Karpas-422 (cell line): ENCODE measurements around the gene DIAPH3. TPM values are rescaled to one million over a fixed set of nuclear protein-coding genes. Genes with fewer than 3 reads are reported as not detected.

Experiments
- DNase-seq: peaks from one replicate; pipeline ENCODE4 v3.0.0-alpha.2; 2015
- H2AFZ ChIP-seq: fragments of 200-600 bp; sonication (generic); 2 replicates; pipeline ENCODE4 v1.6.1; 2014; ENCODE audit warnings: antibody characterized with exemption, low read length, mixed read lengths
- H3K27ac ChIP-seq: fragments of 200-600 bp; sonication (generic); 2 replicates; pipeline ENCODE4 v1.5.1; 2014; ENCODE audit warnings: mild to moderate bottlenecking, low read length, moderate library complexity
- H3K27me3 ChIP-seq: fragments of 200-600 bp; sonication (generic); 2 replicates; pipeline ENCODE4 v1.6.1; 2014; ENCODE audit warnings: low read length, mixed read lengths
- H3K36me3 ChIP-seq: fragments of 200-600 bp; sonication (generic); 2 replicates; pipeline ENCODE4 v1.6.1; 2014; ENCODE audit warnings: low read length, mixed read lengths; ENCODE audit not compliant: insufficient read depth
- H3K4me1 ChIP-seq: fragments of 200-600 bp; sonication (generic); 2 replicates; pipeline ENCODE4 v1.6.1; 2014; ENCODE audit warnings: mild to moderate bottlenecking, low read length, mixed read lengths
- H3K4me2 ChIP-seq: fragments of 200-600 bp; sonication (generic); 2 replicates; pipeline ENCODE4 v1.6.1; 2014; ENCODE audit warnings: low read length, low read depth, mild to moderate bottlenecking; ENCODE audit not compliant: poor library complexity, severe bottlenecking
- H3K4me3 ChIP-seq: fragments of 200-600 bp; sonication (generic); 2 replicates; pipeline ENCODE4 v1.5.1; 2014; ENCODE audit warnings: mild to moderate bottlenecking, antibody characterized with exemption, low read length, mixed read lengths
- H3K79me2 ChIP-seq: fragments of 200-600 bp; sonication (generic); 2 replicates; pipeline ENCODE4 v1.6.1; 2014; ENCODE audit warnings: mild to moderate bottlenecking, low read length, mixed read lengths
- H3K9ac ChIP-seq: fragments of 200-600 bp; sonication (generic); 2 replicates; pipeline ENCODE4 v1.6.0; 2014; ENCODE audit warnings: low read length
- H3K9me2 ChIP-seq: fragments of 200-600 bp; sonication (generic), shearing (Covaris generic); replicated peaks from 2 replicates; pipeline ENCODE4 v1.6.0; 2014; ENCODE audit warnings: mild to moderate bottlenecking, low read length, moderate library complexity; ENCODE audit not compliant: insufficient read depth
- H3K9me3 ChIP-seq: fragments of 300-700, 200-600 bp; sonication (generic); 2 replicates; pipeline ENCODE4 v1.6.1; 2014; ENCODE audit warnings: low read length, mixed read lengths
- H4K20me1 ChIP-seq: fragments of 200-600 bp; sonication (generic); 2 replicates; pipeline ENCODE4 v1.6.1; 2014; ENCODE audit warnings: mild to moderate bottlenecking, antibody characterized with exemption, low read length, low read depth; ENCODE audit not compliant: insufficient read depth
- total RNA-seq: library from RNA; depleted of rRNA; stranded (reverse); fragments of >200 nt; shearing (Covaris generic); gene quantifications from 2 replicates; pipeline ENCODE4 v1.2.3, GENCODE V29; 2014; ENCODE audit warnings: low replicate concordance

Gene DIAPH3
- total RNA-seq, 1 experiment from 2014 or later, result 10.0 TPM

- Histone ChIP-seq H2AFZ (no peak overlapping the region), H4K20me1 (no peaks in the 10 kb centered on the region), H3K79me2 (peaks cover 41% of the 10 kb centered on the region), H3K9ac (peak overlapping the region; percentile 89; the same call in 1 of the 2 replicates), H3K36me3 (peaks cover 11% of the 10 kb centered on the region), H3K9me3 (no peaks in the 10 kb centered on the region), H3K4me3 (peak overlapping the region; percentile 76; the same call in 1 of the 2 replicates), H3K4me2 (peak overlapping the region; percentile 85), H3K27me3 (no peaks in the 10 kb centered on the region), H3K4me1 (peaks cover 19% of the 10 kb centered on the region), H3K9me2 (no peaks in the 10 kb centered on the region), H3K27ac (no peak overlapping the region)
- no peak for DNase-seq
Measured at GRCh38 chr13:60165391-60166099, 1.8 kb upstream of the DIAPH3 start.

DNA sequence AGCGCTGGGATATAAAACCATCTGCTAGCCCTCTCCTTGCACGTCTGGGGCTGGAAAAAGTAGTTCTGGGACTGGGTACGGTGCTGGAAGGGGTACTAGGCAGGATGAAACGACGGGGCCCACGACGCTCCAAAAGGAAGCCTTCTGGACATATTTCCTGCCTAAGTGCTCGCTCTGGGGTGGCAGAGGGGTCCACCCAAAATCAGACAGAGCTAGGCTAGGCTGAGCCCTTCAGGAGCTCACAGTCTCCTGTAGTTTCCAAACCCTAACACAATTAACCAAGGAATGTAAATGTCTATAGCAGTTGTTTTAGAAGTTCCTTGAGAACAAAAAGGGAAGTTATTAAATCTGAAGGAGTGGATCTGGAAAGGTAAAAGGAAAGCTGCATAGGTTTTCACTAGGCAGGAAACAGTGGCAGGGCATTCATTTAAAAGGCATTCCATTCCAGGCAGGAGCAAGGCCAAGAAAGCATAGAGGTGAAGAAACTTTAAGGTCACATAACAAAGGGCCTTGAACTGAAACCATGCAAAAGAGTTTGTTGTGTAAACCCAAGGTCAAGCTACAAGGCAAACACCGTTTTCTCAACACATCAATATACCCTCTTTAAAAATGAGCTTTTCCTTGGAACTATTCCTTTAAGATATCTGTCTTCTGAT is 634 bp upstream of the DIAPH3 start:
- Histone ChIP-seq H3K36me3 (peaks cover 16% of the 10 kb centered on the region), H3K4me1 (peaks cover 19% of the 10 kb centered on the region), H3K4me2 (peak overlapping the region; percentile 85), H3K9me3 (no peaks in the 10 kb centered on the region), H3K79me2 (peaks cover 53% of the 10 kb centered on the region), H3K9ac (peak overlapping the region; percentile 89), H4K20me1 (no peaks in the 10 kb centered on the region), H2AFZ (0 out of 2 replicates have a peak overlapping the region, but pooled peaks have one; percentile 19), H3K4me3 (peak overlapping the region; percentile 76), H3K27me3 (no peaks in the 10 kb centered on the region), H3K9me2 (no peaks in the 10 kb centered on the region), H3K27ac (peak overlapping the region; percentile 25; the same call in 1 of the 2 replicates)
- DNase-seq, result peak; percentile 60

- Histone ChIP-seq H3K9ac (peak overlapping the region; percentile 89), H3K9me3 (no peaks in the 10 kb centered on the region), H3K4me3 (peak overlapping the region; percentile 76), H3K4me1 (peaks cover 19% of the 10 kb centered on the region), H3K9me2 (no peaks in the 10 kb centered on the region), H3K36me3 (peaks cover 16% of the 10 kb centered on the region), H3K4me2 (peak overlapping the region; percentile 85), H3K79me2 (peaks cover 74% of the 10 kb centered on the region), H3K27ac (no peak overlapping the region), H2AFZ (no peak overlapping the region), H4K20me1 (no peaks in the 10 kb centered on the region), H3K27me3 (no peaks in the 10 kb centered on the region)
- no peak for DNase-seq
Measured at GRCh38 chr13:60162096-60162495, 1.6 kb downstream of the DIAPH3 start.

DNA sequence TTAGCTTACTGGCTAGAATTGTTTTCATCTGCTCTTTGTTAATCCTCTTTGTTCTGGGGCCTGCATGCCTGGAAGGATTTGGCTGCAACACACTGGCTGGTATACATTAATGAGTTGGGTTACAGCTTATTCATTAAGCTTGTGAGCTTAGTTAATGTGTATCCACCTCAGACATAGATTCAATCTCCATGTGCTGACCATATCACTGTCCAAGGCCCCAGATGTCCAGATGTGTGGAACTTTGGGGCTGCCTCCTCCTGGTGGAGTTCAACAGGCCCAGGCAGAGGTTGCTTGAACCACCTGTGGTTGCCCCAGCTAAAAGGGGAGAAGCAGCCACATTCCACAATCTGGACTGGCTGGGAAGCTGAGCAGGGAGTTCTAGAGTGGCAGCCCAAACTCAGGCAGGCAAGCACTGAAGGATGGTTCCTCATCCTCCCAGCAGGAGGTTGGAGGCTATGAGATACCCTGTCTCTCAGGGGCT is 5.4 kb downstream of the DIAPH3 start:
- no peaks in the 10 kb centered on the region for H3K9me2 ChIP-seq
- no peak overlapping the region for H3K4me2 ChIP-seq
- no peak overlapping the region for H3K27ac ChIP-seq
- no peak for DNase-seq
- no peaks in the 10 kb centered on the region for H3K9me3 ChIP-seq
- H3K4me3 ChIP-seq, result no peak overlapping the region
- H3K36me3 ChIP-seq, result peaks cover 19% of the 10 kb centered on the region
- no peaks in the 10 kb centered on the region for H3K27me3 ChIP-seq
- no peak overlapping the region for H2AFZ ChIP-seq
- H3K4me1 ChIP-seq, result peaks cover 10% of the 10 kb centered on the region
- no peaks in the 10 kb centered on the region for H4K20me1 ChIP-seq
- no peak overlapping the region for H3K9ac ChIP-seq
- H3K79me2 ChIP-seq, result peaks cover 96% of the 10 kb centered on the region

DNA sequence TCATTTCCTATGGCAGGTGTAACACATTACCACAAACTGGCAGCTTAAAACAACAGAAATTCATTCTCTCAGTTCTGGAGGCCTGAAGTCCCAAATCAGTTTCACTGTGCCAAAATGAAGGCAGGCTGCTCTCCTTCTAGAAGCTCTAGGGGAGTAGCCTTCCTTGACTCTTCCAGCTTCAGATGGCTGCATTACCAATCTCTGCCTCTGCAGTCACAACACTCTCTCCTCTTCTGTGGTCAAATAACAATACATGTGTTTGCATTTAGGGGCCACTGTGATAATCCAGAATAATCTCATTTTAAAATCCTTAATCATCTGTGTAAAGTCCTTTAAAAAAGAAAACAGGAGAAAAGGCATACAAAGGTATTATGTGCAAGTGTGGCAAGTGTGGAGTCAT is 7.8 kb downstream of the DIAPH3 start:
- Histone ChIP-seq H3K36me3 (peaks cover 12% of the 10 kb centered on the region), H3K4me1 (no peaks in the 10 kb centered on the region; the same call in 1 of the 2 replicates), H4K20me1 (no peaks in the 10 kb centered on the region), H3K9me2 (no peaks in the 10 kb centered on the region), H3K9ac (no peak overlapping the region), H3K9me3 (no peaks in the 10 kb centered on the region), H3K27ac (no peak overlapping the region), H3K79me2 (peaks cover 95% of the 10 kb centered on the region), H3K4me2 (no peak overlapping the region), H3K27me3 (no peaks in the 10 kb centered on the region), H3K4me3 (no peak overlapping the region), H2AFZ (no peak overlapping the region)
- DNase-seq, result peak; percentile 46

- H3K9me2 ChIP-seq, result no peaks in the 10 kb centered on the region
- H3K36me3 ChIP-seq, result peaks cover 3% of the 10 kb centered on the region
- no peak overlapping the region for H3K4me3 ChIP-seq
- H2AFZ ChIP-seq, result no peak overlapping the region
- no peaks in the 10 kb centered on the region for H3K9me3 ChIP-seq
- no peak overlapping the region for H3K9ac ChIP-seq
- no peak overlapping the region for H3K27ac ChIP-seq
- no peak for DNase-seq
- no peaks in the 10 kb centered on the region for H3K27me3 ChIP-seq
- no peaks in the 10 kb centered on the region for H4K20me1 ChIP-seq
- H3K4me1 ChIP-seq, result no peaks in the 10 kb centered on the region; the same call in 1 of the 2 replicates
- peaks cover 93% of the 10 kb centered on the region for H3K79me2 ChIP-seq
- no peak overlapping the region for H3K4me2 ChIP-seq
Measured at GRCh38 chr13:60152904-60153303, 10.8 kb downstream of the DIAPH3 start.

DNA sequence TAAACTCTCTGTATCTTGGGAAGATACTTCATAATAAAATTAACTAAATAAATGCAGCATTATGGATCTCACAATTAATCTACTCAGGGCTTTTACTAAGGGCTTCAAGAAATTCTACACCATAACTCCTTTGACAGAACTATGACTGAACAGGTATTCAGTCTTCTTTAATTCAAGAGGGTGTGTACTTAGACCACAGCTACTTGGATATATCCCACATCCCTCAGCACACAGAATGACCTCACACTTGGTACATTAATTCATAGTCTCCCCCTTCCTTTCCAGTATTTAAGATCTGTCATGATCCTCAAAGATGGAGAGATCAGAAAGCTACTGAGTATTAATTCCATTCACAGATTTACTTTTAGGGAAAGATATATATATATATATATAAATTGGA is 11.6 kb downstream of the DIAPH3 start:
- no peaks in the 10 kb centered on the region for H4K20me1 ChIP-seq
- no peaks in the 10 kb centered on the region; the same call in 1 of the 2 replicates for H3K4me1 ChIP-seq
- no peak overlapping the region for H2AFZ ChIP-seq
- H3K9ac ChIP-seq, result no peak overlapping the region
- H3K4me2 ChIP-seq, result no peak overlapping the region
- 0 out of 2 replicates have a peak, but pooled peaks cover 3% of the 10 kb centered on the region for H3K36me3 ChIP-seq
- H3K79me2 ChIP-seq, result peaks cover 93% of the 10 kb centered on the region
- H3K27ac ChIP-seq, result no peak overlapping the region
- no peaks in the 10 kb centered on the region for H3K27me3 ChIP-seq
- no peaks in the 10 kb centered on the region for H3K9me2 ChIP-seq
- DNase-seq, result no peak
- no peaks in the 10 kb centered on the region for H3K9me3 ChIP-seq
- no peak overlapping the region for H3K4me3 ChIP-seq

- no peak overlapping the region for H3K4me2 ChIP-seq
- H3K9me2 ChIP-seq, result no peaks in the 10 kb centered on the region
- no peak overlapping the region for H3K9ac ChIP-seq
- peaks cover 96% of the 10 kb centered on the region for H3K79me2 ChIP-seq
- H2AFZ ChIP-seq, result no peak overlapping the region
- no peak overlapping the region for H3K27ac ChIP-seq
- no peaks in the 10 kb centered on the region for H4K20me1 ChIP-seq
- no peaks in the 10 kb centered on the region; the same call in 1 of the 2 replicates for H3K4me1 ChIP-seq
- no peak overlapping the region for H3K4me3 ChIP-seq
- H3K9me3 ChIP-seq, result no peaks in the 10 kb centered on the region
- DNase-seq, result no peak
- no peaks in the 10 kb centered on the region for H3K27me3 ChIP-seq
- 0 out of 2 replicates have a peak, but pooled peaks cover 3% of the 10 kb centered on the region for H3K36me3 ChIP-seq
Measured at GRCh38 chr13:60150538-60150937, 13.2 kb downstream of the DIAPH3 start.
